Suppressor macrophage treated with lipopolysaccharide for 1 hour (primary cell): ENCODE measurements around the gene KDF1.
"Not testable (repeated sequence)": the region's sequence is repeated elsewhere in the genome, so short reads cannot be mapped to it uniquely, and the experiment has no call there.

ENCODE experiments used
- DNase-seq, 3 donors: peaks; one replicate each; pipeline ENCODE4 v3.0.0-alpha.2; 2020 to 2022

KDF1 gene

DNA sequence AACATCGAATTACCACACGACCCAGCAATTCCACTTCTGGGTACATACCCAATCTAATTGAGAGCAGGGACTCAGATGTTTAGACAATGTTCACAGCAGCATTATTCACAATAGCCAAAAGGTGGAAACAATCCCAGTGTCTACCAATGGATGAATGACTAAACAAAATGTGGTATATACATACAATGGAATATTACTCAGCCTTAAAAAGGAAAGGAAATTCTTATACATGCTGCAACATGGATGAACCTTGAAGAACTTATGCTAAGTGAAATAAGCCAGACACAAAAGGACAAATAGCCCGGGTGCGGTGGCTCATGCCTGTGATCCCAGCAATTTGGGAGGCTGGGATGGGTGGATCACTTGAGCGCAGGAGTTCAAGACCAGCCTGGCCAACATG is 6.9 kb downstream of the KDF1 start:
- no peak for DNase-seq

GRCh38 chr1:26951821-26952497 is 8.3 kb downstream of the KDF1 start:
- no peak for DNase-seq

GRCh38 chr1:26951216-26951615 is 9.1 kb downstream of the KDF1 start:
- DNase-seq = no peak

- DNase-seq = no peak
These were observed 9.7 kb downstream of the KDF1 start for GRCh38 chr1:26950602-26951001.

- no peak for DNase-seq
These were observed 10.3 kb downstream of the KDF1 start for GRCh38 chr1:26949926-26950319.

DNA sequence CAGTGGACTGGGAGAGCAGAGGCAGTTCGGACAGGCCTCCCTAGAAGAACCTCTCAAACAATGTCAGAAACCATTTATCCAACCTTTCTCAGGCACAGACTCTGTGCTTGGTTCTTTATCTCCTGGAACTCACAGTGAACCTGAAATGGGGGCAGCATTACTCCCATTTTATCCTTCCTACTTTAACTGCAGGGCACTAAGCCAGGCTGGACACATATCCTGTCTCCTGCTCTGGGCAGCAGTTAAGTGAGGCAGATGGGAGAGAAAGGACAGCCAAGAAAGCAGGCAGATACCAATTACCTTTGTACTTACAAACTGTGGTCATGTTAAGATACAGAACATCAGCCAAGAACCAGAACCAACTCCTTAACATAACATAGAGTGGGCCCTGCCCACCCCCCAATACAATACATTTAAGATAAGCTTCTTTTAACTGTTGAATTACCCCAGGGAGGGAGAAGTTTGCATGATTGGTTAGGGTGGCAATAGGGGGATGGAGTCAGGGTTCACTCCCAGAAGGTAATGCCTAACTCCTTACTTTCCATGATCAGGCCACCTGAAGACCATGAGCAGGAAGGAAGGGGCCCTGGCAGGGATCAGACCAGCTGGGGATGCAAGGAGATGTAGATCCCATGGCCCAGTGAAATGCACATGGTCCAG is 10.9 kb downstream of the KDF1 start:
- DNase-seq = no peak

DNA sequence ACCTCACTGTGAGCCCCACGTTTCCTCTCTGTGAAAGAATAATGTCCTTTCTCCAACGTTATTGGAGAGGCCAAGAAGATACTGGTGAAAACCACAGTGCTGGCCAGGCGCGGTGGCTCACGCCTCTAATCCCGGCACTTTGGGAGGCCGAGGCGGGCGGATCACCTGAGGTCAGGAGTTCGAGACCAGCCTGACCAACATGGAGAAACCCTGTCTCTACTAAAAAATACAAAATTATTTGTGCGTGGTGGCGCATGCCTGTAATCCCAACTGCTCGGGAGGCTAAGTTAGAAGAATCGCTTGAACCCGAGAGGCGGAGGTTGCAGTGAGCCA is 11.6 kb downstream of the KDF1 start:
- DNase-seq = not testable (repeated sequence)

GRCh38 chr1:26946270-26946669 is 14.0 kb downstream of the KDF1 start:
- DNase-seq = no peak

DNA sequence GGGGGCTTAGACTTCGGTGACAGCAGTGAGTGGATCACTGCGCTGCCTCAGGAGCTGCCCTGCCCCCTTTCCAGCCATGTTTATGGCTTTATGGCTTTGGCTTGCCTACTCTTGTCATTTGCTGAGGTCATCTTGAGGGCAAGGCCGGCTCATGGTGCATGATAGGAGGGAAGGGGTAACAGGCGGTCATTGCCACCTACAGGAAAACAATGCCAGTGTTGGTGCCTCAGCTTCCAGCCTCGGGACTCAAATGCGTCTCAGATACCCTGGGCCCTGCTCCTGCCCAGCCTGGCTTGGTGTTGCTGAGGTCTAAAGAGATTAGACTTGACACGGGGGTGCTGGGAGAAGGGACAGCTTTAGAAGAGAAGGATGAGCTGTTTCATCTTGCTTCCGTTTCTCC is 14.5 kb downstream of the KDF1 start:
- DNase-seq = no peak

DNA sequence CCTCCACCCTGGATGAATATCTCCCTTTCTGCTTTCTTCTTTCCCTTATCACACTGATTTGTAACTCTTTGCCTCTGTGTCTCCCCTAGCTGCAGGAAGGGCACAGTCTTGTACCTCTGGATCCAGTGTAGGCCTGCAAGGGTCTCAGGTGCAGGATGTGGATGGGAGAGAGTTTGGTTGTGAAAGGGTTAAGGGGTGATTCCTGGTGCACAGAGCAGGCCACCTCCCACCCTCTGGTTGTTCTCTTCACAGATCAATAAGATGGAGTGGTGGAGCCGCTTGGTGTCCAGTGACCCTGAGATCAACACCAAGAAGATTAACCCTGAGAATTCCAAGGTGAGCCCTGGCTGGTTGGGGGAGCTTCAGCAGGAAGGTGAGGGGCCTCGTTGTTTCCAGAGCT is 15.1 kb downstream of the KDF1 start:
- DNase-seq = no peak

GRCh38 chr1:26942656-26943055 is 17.6 kb downstream of the KDF1 start:
- no peak for DNase-seq

DNA sequence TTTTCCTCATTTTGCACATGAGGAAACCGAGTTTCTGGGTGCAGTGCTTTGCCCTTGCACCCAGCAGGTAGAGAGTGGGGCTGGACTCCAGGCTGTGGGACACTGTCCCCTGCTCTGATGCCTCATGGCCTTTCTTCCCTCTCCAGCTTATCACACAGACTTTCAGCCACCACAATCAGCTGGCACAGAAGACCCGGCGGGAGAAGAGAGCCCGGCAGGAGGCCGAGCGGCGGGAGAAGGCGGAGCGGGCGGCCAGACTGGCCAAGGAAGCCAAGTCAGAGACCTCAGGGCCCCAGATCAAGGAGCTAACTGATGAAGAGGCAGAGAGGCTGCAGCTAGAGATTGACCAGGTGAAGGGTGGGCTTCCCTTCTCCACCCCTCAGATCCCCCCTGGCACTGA is 19.0 kb downstream of the KDF1 start:
- DNase-seq = no peak

GRCh38 chr1:26938659-26939025 is 21.6 kb downstream of the KDF1 start:
- DNase-seq = no peak

DNA sequence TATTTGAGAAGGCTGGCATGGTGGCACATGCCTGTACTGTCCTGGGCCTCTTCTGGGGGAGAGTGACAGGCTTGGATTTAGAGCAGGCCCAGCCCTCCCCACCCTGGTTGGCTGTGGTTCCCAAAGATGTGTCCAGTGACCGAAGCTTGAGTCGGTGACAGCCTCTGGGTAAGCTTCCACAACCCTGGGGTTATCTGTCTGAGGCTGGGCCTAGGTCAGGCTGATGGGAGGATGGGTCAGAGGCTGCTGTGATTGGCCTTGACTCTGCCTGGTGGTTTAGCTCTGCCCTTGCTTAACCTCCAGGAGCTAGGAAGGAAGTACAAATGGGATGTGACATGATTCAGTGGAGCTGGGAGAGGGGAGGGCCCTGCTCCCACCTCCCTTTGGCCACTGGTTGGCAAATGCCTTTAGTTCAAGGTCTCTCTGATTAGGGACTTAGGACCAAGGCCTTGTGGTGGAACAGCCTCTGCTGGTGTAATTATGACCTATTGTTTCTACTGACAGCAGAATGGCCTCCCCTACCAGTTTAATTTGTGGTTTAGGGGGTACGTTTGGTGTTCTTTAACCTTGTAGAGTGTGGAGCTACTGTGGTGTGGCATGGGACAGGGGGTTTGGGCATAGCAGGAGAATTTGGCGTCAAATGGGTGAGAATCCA is 22.1 kb downstream of the KDF1 start:
- DNase-seq = peak; percentile 44 to 57 (median 50)

DNA sequence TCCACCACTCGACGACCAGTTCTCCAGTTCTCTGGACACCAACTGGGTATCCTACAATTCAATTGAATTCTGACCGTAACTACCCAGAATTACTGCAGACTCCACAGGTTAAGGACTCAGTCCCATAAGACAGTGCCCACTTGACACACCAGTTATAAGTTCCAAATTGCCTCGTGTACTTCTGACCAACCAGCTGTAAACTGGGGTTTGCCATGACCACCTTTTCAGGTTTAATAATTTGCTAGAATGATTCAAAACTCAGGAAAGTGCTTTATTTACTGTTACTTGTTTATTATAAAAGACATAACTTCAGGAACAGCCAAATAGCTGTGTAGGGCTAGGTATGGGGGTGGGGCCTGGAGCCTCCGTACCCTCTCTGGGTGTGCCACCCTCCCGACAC is 23.4 kb downstream of the KDF1 start:
- DNase-seq = no peak

- DNase-seq = peak; percentile 64 to 82 (median 73)
These were observed 27.7 kb downstream of the KDF1 start for GRCh38 chr1:26932531-26932930.

- DNase-seq = peak in 2 of 3 donors; percentile 7 to 23
These were observed 36.6 kb downstream of the KDF1 start for GRCh38 chr1:26923711-26924110.

DNA sequence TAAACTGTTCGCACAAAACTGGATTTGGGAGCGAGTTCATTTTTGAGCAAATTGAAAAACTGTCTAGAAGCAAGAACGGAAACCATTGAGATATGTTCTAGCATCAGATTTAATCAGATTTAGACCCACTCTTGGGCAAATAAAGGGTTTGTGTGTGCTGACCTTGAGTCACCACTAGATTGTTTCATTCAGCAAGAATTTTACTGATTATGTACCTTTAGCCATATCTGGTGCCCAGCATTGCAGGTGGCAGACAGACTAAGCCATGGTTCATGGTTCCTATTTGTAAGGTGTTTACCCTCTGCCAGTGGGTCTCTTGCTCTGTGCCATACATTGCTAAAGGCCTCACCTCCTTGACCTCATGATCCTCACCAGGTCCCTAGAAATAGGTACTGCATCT is 37.4 kb downstream of the KDF1 start:
- no peak for DNase-seq

DNA sequence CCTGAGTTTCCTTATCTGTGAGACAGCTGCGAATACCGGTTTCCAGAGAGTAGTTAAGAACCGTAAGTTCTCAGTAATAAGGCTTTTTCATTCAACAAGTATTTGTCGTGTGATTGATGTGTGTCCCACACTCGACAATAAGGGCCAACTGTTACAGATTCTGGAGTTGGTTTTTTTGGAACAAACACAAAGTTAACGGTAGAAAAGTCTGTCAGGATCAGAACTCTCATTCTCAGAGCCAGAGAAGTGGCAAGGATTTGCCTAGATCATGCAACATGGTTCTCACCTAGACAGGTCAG is 37.9 kb downstream of the KDF1 start:
- DNase-seq = no peak

- DNase-seq = peak; percentile 98 to 99 (median 98)
These were observed 38.5 kb downstream of the KDF1 start, which contains the start of gene NUDC for GRCh38 chr1:26921540-26922430. NUDC (plus strand) TSS chr1:26921743; CDS start chr1:26921849, 106 bp downstream.

DNA sequence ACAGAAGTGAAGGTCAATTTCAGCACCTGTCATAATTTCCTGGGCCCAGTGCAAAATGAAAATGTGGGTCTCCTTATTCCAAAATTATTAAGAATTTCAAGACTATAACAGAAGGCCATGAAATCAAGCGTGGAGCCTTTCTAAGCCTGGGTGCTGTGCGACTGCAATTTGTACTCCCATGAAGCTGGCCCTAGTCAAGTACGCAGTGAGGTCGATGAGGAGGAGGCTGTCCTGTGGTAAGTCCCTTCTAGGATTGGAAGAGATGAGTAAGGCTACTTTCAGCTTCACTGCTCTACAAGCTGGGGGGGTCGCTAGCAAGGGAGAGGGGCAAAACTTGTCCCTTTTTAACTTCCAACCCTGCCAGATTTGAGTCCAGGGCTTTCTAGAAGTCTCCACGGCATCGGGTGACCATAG is 39.1 kb downstream of the KDF1 start:
- DNase-seq = no peak

DNA sequence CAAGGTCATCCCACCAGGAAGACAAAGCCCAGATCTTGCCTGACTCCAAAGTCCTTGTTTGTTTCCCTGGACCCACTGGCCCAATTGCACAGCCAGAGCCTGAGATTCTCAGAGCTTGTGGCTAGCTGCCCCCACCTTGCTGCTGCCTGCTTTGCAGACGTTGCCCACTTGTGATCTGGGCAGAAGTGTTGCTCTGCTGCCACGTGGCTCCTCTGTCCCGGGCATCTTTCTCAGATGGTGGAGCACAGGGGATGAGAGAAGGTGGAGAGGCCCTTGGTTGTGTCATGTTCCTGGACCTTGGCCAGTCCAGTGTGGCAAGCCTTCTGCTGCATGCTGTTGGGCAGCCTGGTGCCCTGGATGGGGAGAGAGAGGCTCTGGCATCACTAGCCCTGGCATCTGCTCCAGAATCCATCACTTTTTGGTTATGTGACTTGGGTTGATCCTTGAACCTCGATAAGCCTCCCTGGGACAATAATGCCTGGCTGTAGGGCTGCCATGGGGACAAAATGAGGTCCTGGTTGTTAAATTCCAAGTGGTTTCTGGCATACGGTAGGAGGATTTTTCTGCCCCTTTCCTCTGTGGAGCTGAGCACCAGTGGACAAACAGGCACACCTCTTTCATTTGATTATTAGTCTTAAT is 44.9 kb downstream of the KDF1 start:
- no peak for DNase-seq
